IMR-90 (cell line): ENCODE results near the gene PCK2.

Source experiments
- BHLHE40 ChIP-seq: fragments of 150-350 bp; IDR thresholded peaks from 2 replicates; pipeline ENCODE4 v1.6.1; 2016; ENCODE audit warnings: mild to moderate bottlenecking, low read depth, low read length
- CEBPB ChIP-seq: IDR thresholded peaks from 2 replicates; pipeline ENCODE4 v1.6.1; 2012; ENCODE audit warnings: low read depth, low read length, improper control_type of control experiment
- MAFK ChIP-seq: IDR thresholded peaks from 2 replicates; pipeline ENCODE4 v1.6.1; 2012; ENCODE audit warnings: low read depth, low read length, improper control_type of control experiment
- POLR2A ChIP-seq: IDR thresholded peaks from 2 replicates; pipeline ENCODE4 v1.6.1; 2012; ENCODE audit warnings: mild to moderate bottlenecking, low read depth, low read length
- TF ChIP-seq, protein P1 (sequence below): conservative IDR thresholded peaks from 2 replicates; pipeline ENCODE4 v1.5.1; 2012; ENCODE audit warnings: mild to moderate bottlenecking, low read depth, low read length, improper control_type of control experiment

DNA sequence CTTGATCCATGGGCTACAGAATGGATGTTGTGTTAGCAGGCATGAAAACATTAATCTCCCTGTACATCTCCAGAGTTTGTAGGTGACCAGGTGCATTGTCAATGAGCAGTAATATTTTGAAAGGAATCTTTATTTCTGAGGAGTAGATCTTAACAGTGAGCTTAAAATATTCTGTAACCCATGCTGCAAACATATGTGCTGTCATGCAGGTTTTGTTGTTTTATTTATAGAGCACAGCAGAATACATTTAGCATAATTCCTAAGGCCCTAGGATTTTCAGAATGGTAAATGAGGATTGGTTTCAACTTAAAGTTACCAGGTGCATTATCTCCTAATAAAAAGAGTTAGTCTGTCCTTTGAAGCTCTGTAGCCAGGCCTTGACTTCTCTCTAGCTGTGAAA is 32.8 kb downstream of the PCK2 start:
- TF ChIP-seq, protein P1, sequence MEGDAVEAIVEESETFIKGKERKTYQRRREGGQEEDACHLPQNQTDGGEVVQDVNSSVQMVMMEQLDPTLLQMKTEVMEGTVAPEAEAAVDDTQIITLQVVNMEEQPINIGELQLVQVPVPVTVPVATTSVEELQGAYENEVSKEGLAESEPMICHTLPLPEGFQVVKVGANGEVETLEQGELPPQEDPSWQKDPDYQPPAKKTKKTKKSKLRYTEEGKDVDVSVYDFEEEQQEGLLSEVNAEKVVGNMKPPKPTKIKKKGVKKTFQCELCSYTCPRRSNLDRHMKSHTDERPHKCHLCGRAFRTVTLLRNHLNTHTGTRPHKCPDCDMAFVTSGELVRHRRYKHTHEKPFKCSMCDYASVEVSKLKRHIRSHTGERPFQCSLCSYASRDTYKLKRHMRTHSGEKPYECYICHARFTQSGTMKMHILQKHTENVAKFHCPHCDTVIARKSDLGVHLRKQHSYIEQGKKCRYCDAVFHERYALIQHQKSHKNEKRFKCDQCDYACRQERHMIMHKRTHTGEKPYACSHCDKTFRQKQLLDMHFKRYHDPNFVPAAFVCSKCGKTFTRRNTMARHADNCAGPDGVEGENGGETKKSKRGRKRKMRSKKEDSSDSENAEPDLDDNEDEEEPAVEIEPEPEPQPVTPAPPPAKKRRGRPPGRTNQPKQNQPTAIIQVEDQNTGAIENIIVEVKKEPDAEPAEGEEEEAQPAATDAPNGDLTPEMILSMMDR, result no peak
- TF ChIP-seq POLR2A (no peak), CEBPB (no peak), BHLHE40 (no peak), MAFK (no peak)
